ENCODE results near the gene PAIP2B. TPM values are rescaled to one million over a fixed set of nuclear protein-coding genes. Genes with fewer than 3 reads are reported as not detected.
A peak's percentile ranks its signal among the peaks of the same experiment; 100 is the strongest.

The PAIP2B gene
- total RNA-seq, 2 donors from 2014 or later, result 18.1 to 21.3 TPM

GRCh38 chr2:71226096-71226964 is 573 bp downstream of the PAIP2B start:
- Histone ChIP-seq H3K9me3 (no peaks in the 10 kb centered on the region), H3K36me3 (no peaks in the 10 kb centered on the region), H3K27me3 (no peaks in the 10 kb centered on the region), H3K4me3 (peak overlapping the region; percentile 63 to 93), H3K4me1 (peaks cover 0 to 5% of the 10 kb centered on the region in 2 donors), H3K27ac (peak overlapping the region; percentile 89 to 92)
- peak in 1 of 2 donors; percentile 27 for TF ChIP-seq CTCF (IDR thresholded peaks at IDR 0.05)
- DNase-seq (ENCODE audit: low spot score), result no peak

GRCh38 chr2:71224935-71225334 is 2.0 kb downstream of the PAIP2B start:
- no peak overlapping the region for H3K4me3 ChIP-seq

GRCh38 chr2:71224457-71224856 is 2.4 kb downstream of the PAIP2B start:
- H3K27me3 ChIP-seq, result no peaks in the 10 kb centered on the region
- H3K4me1 ChIP-seq, result peaks cover 0 to 5% of the 10 kb centered on the region in 2 donors
- H3K9me3 ChIP-seq, result no peaks in the 10 kb centered on the region
- no peak overlapping the region for H3K4me3 ChIP-seq
- no peak for DNase-seq (ENCODE audit: low spot score)
- no peak for TF ChIP-seq CTCF (IDR thresholded peaks at IDR 0.05)
- no peaks in the 10 kb centered on the region for H3K36me3 ChIP-seq
- peak overlapping the region in 1 of 2 donors; percentile 18 for H3K27ac ChIP-seq

More at GRCh38 chr2:71224935-71225334, 2.0 kb downstream of the PAIP2B start:
- TF ChIP-seq CTCF (IDR thresholded peaks at IDR 0.05), result no peak
- H3K27ac ChIP-seq, result peak overlapping the region; percentile 89 to 92
- peaks cover 0 to 5% of the 10 kb centered on the region in 2 donors for H3K4me1 ChIP-seq
- H3K36me3 ChIP-seq, result no peaks in the 10 kb centered on the region
- no peaks in the 10 kb centered on the region for H3K9me3 ChIP-seq
- no peak for DNase-seq (ENCODE audit: low spot score)
- no peaks in the 10 kb centered on the region for H3K27me3 ChIP-seq

GRCh38 chr2:71223767-71224333 is 3.1 kb downstream of the PAIP2B start:
- H3K4me3 ChIP-seq, result no peak overlapping the region
- H3K27me3 ChIP-seq, result no peaks in the 10 kb centered on the region
- peak overlapping the region in 1 of 2 donors; percentile 42 for H3K27ac ChIP-seq
- TF ChIP-seq CTCF (IDR thresholded peaks at IDR 0.05), result peak; percentile 35 to 66
- peak; percentile 62 for DNase-seq (ENCODE audit: low spot score)
- no peaks in the 10 kb centered on the region for H3K9me3 ChIP-seq
- peaks cover 0 to 5% of the 10 kb centered on the region in 2 donors for H3K4me1 ChIP-seq
- no peaks in the 10 kb centered on the region for H3K36me3 ChIP-seq

GRCh38 chr2:71220743-71221142 is 6.2 kb downstream of the PAIP2B start:
- Histone ChIP-seq H3K27ac (no peak overlapping the region), H3K9me3 (no peaks in the 10 kb centered on the region), H3K36me3 (no peaks in the 10 kb centered on the region), H3K4me1 (no peaks in the 10 kb centered on the region), H3K27me3 (no peaks in the 10 kb centered on the region), H3K4me3 (no peak overlapping the region)
- no peak for DNase-seq (ENCODE audit: low spot score)
- no peak for TF ChIP-seq CTCF (IDR thresholded peaks at IDR 0.05)

Measured in right atrium auricular region (tissue), 2 donors.